SK-N-SH (cell line): ENCODE results near the gene AMACR. TPM values are rescaled to one million over a fixed set of nuclear protein-coding genes. Genes with fewer than 3 reads are reported as not detected.

Source experiments
- CTCF ChIA-PET: fragments of 300-600, 350-600 bp; formaldehyde crosslinking; extraction: SDS; loops from one replicate; lab custom pipeline; 2021; lab: Yijun Ruan, JAX
- POLR2A ChIA-PET: fragments of 350-600 bp; sonication (Branson Sonifier 250); formaldehyde crosslinking; extraction: SDS; loops from one replicate; lab custom pipeline; 2020; ENCODE audit warnings: antibody characterized with exemption, inconsistent platforms; lab: Yijun Ruan, JAX
- DNase-seq: peaks from one replicate; pipeline ENCODE4 v3.0.0; 2012
- H2AFZ ChIP-seq: fragments of 200-600 bp; sonication (generic); 2 replicates; pipeline ENCODE4 v1.8.1; 2016; ENCODE audit warnings: antibody characterized with exemption, mild to moderate bottlenecking, low read depth
- H3F3A ChIP-seq: fragments of 200-600 bp; sonication (generic); replicated peaks from 2 replicates; pipeline ENCODE3; 2016; ENCODE audit warnings: antibody characterized with exemption, mild to moderate bottlenecking; ENCODE audit not compliant: insufficient read depth
- H3K27ac ChIP-seq, 2 experiments: fragments of 200-500 bp in 1 of 2; fragments of 200-600 bp in 1 of 2; sonication (Bioruptor generic) in 1 of 2; sonication (generic), shearing (Covaris generic) in 1 of 2; 2 replicates each; pipeline versions ENCODE4 v1.5.1 to v1.6.1; 2014 to 2016; ENCODE audit warnings: low read depth in 2 of 2, inconsistent platforms in 1 of 2, low read length in 1 of 2, mild to moderate bottlenecking in 1 of 2, mixed read lengths in 1 of 2
- H3K27me3 ChIP-seq: fragments of 200-600 bp; sonication (generic), shearing (Covaris generic); 2 replicates; pipeline ENCODE4 v1.6.1; 2016; ENCODE audit warnings: mixed run types; ENCODE audit not compliant: insufficient read depth
- H3K36me3 ChIP-seq, 2 experiments: fragments of 200-500 bp in 1 of 2; fragments of 200-600 bp in 1 of 2; sonication (Bioruptor generic) in 1 of 2; sonication (generic) in 1 of 2; replicated peaks in 1 of 2; 2 replicates each; pipeline versions ENCODE3 to v1.5.1; 2014 to 2016; ENCODE audit warnings: low read length in 1 of 2, mild to moderate bottlenecking in 1 of 2; ENCODE audit not compliant: insufficient read depth in 2 of 2, control insufficient read depth in 1 of 2
- H3K4me1 ChIP-seq, 2 experiments: fragments of 200-500 bp in 1 of 2; fragments of 200-600 bp in 1 of 2; sonication (Bioruptor generic) in 1 of 2; sonication (generic), shearing (Covaris generic) in 1 of 2; 2 replicates each; pipeline versions ENCODE4 v1.5.1 to v1.6.1; 2014 to 2016; ENCODE audit warnings: low read depth in 1 of 2, low read length in 1 of 2, mixed run types in 1 of 2; ENCODE audit not compliant: insufficient read depth in 2 of 2, control insufficient read depth in 1 of 2
- H3K4me2 ChIP-seq: fragments of 200-600 bp; sonication (generic), shearing (Covaris generic); 2 replicates; pipeline ENCODE4 v1.6.1; 2017; ENCODE audit warnings: mixed run types
- H3K4me3 ChIP-seq, 2 experiments: fragments of 200-500 bp in 1 of 2; fragments of 200-600 bp in 1 of 2; sonication (Bioruptor generic) in 1 of 2; sonication (generic), shearing (Covaris generic) in 1 of 2; 2 replicates each; pipeline versions ENCODE4 v1.5.1 to v1.8.1; 2014 to 2016; ENCODE audit warnings: low read depth in 2 of 2, inconsistent platforms in 1 of 2, low read length in 1 of 2, mild to moderate bottlenecking in 1 of 2, mixed read lengths in 1 of 2, moderate library complexity in 1 of 2
- H3K79me2 ChIP-seq: fragments of 200-600 bp; sonication (generic); 2 replicates; pipeline ENCODE4 v1.8.1; 2017; ENCODE audit warnings: mild to moderate bottlenecking; ENCODE audit not compliant: insufficient read depth
- H3K9ac ChIP-seq: fragments of 200-600 bp; sonication (generic); 2 replicates; pipeline ENCODE4 v1.6.1; 2017; ENCODE audit warnings: mixed run types
- H3K9me2 ChIP-seq: fragments of 200-600 bp; sonication (generic); 2 replicates; pipeline ENCODE4 v1.6.1; 2017; ENCODE audit warnings: mixed run types
- H3K9me3 ChIP-seq: fragments of 200-600 bp; sonication (generic); 2 replicates; pipeline ENCODE4 v1.6.1; 2017; ENCODE audit warnings: mixed run types, mild to moderate bottlenecking, moderate library complexity
- H4K20me1 ChIP-seq: fragments of 200-600 bp; sonication (generic); 2 replicates; pipeline ENCODE4 v1.6.1; 2017; ENCODE audit warnings: mild to moderate bottlenecking, mixed run types; ENCODE audit not compliant: insufficient read depth
- ELF1 ChIP-seq: IDR thresholded peaks from 2 replicates; pipeline ENCODE4 v1.4.0; 2012
- EP300 ChIP-seq, 2 experiments: IDR thresholded peaks; 2 replicates each; pipeline versions ENCODE4 v1.4.0 to v1.6.1; 2012; ENCODE audit warnings: borderline replicate concordance in 1 of 2, low read depth in 1 of 2, low read length in 1 of 2
- FOXJ3 ChIP-seq: sonication (generic); formaldehyde crosslinking; IDR thresholded peaks from 2 replicates; pipeline ENCODE4 v1.5.1; 2020; ENCODE audit warnings: mild to moderate bottlenecking, missing genetic modification reagents
- FOXM1 ChIP-seq: IDR thresholded peaks from 2 replicates; pipeline ENCODE4 v1.4.0; 2012; ENCODE audit warnings: low read depth, mild to moderate bottlenecking
- GATA2 ChIP-seq: sonication (generic); formaldehyde crosslinking; IDR thresholded peaks from 2 replicates; pipeline ENCODE4 v1.5.0; 2020; ENCODE audit warnings: mild to moderate bottlenecking, missing genetic modification reagents
- JUND ChIP-seq: IDR thresholded peaks from 2 replicates; pipeline ENCODE4 v1.4.0; 2012
- MAX ChIP-seq: IDR thresholded peaks from 2 replicates; pipeline ENCODE4 v1.4.0; 2012; ENCODE audit warnings: low read depth
- MXI1 ChIP-seq: IDR thresholded peaks from 2 replicates; pipeline ENCODE4 v1.6.1; 2012; ENCODE audit warnings: mild to moderate bottlenecking, low read depth, low read length, improper control_type of control experiment
- NFIC ChIP-seq: IDR thresholded peaks from 2 replicates; pipeline ENCODE4 v1.4.0; 2012; ENCODE audit warnings: borderline replicate concordance
- NRF1 ChIP-seq: IDR thresholded peaks from 2 replicates; pipeline ENCODE4 v1.6.1; 2012; ENCODE audit warnings: low read depth, mild to moderate bottlenecking, low read length
- POLR2AphosphoS5 ChIP-seq: IDR thresholded peaks from 2 replicates; pipeline ENCODE4 v1.6.1; 2012; ENCODE audit warnings: low read depth, low read length
- RAD21 ChIP-seq: IDR thresholded peaks from 2 replicates; pipeline ENCODE4 v1.6.1; 2012; ENCODE audit warnings: mild to moderate bottlenecking, low read length
- RXRA ChIP-seq: IDR thresholded peaks from 2 replicates; pipeline ENCODE4 v1.4.0; 2012; ENCODE audit warnings: low read depth, mild to moderate bottlenecking, borderline replicate concordance
- SIN3A ChIP-seq: IDR thresholded peaks from 2 replicates; pipeline ENCODE4 v1.6.1; 2012; ENCODE audit warnings: low read depth, mild to moderate bottlenecking, low read length, moderate library complexity, borderline replicate concordance
- TAF1 ChIP-seq: IDR thresholded peaks from 2 replicates; pipeline ENCODE4 v1.6.1; 2012; ENCODE audit warnings: low read depth, mild to moderate bottlenecking, low read length, moderate library complexity, borderline replicate concordance
- TCF12 ChIP-seq: IDR thresholded peaks from 2 replicates; pipeline ENCODE4 v1.4.0; 2012
- TEAD4 ChIP-seq: IDR thresholded peaks from 2 replicates; pipeline ENCODE4 v1.4.0; 2012; ENCODE audit warnings: mild to moderate bottlenecking, borderline replicate concordance; ENCODE audit not compliant: insufficient read depth
- YY1 ChIP-seq: IDR thresholded peaks from 2 replicates; pipeline ENCODE4 v1.4.0; 2012; ENCODE audit warnings: low read depth, mild to moderate bottlenecking
- WGBS: methylation state at CpG from one replicate; pipeline ENCODE4 v1.1.6; 2017; ENCODE audit warnings: low lambda C conversion rate; 5-methylcytosine and 5-hydroxymethylcytosine counted together
- polyA plus RNA-seq, 3 experiments: library from polyadenylated mRNA; depleted of rRNA; stranded (reverse); fragments of >200 nt; gene quantifications; 2 replicates each; pipeline ENCODE4 v1.2.3, GENCODE V29; 2012
- TF ChIP-seq, protein P1 (sequence below): fragments of 150-350 bp; IDR thresholded peaks from 2 replicates; pipeline ENCODE4 v1.6.1; 2016; ENCODE audit warnings: mild to moderate bottlenecking, low read depth, low read length
- TF ChIP-seq, protein P2 (sequence below): IDR thresholded peaks from 2 replicates; pipeline ENCODE4; 2012
- TF ChIP-seq, protein P3 (sequence below): fragments of 150-350 bp; IDR thresholded peaks from 2 replicates; pipeline ENCODE4 v1.6.1; 2017; ENCODE audit warnings: antibody characterized with exemption, low read length, low read depth, borderline replicate concordance

Gene AMACR
- polyA plus RNA-seq, 1 of the 3 experiments (the other 2 are of a cell fraction) = 11.8 TPM

DNA sequence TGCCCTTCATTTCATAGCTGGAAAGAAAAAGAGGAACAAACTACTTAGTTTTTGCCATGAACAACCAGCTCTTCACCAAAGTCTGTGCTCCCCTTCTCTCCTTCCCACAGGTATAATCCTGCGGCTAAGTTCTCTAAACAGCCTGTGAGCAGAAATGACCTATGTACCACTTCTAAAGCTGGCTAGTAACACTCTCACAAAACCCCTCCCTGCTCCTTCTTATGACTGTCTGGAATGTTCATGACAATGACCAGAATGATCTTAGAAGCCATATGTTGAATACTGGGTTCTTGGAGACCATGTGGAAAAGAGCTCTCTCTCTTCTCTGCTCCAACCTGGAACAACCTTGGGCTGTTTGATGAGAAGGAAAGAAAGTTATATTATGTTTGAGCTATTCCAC lies 12.9 kb upstream of the AMACR start (continued):
- TF ChIP-seq, protein P1, sequence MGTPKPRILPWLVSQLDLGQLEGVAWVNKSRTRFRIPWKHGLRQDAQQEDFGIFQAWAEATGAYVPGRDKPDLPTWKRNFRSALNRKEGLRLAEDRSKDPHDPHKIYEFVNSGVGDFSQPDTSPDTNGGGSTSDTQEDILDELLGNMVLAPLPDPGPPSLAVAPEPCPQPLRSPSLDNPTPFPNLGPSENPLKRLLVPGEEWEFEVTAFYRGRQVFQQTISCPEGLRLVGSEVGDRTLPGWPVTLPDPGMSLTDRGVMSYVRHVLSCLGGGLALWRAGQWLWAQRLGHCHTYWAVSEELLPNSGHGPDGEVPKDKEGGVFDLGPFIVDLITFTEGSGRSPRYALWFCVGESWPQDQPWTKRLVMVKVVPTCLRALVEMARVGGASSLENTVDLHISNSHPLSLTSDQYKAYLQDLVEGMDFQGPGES = no peak
- TF ChIP-seq YY1 (no peak), TAF1 (no peak), GATA2 (CRISPR knock-in tag) (no peak)

- H4K20me1 ChIP-seq = no peaks in the 10 kb centered on the region
- no peak overlapping the region for H2AFZ ChIP-seq
- peaks cover 12% of the 10 kb centered on the region for H3F3A ChIP-seq
- no peaks in the 10 kb centered on the region for H3K9me3 ChIP-seq
- WGBS = 92% methylated on average over 2 of the region's 2 CpGs
- ChIA-PET CTCF (interaction anchor here (1.4 kb wide), 1 partner anchor 8 kb away, joined by 3 read pairs; no protein-coding TSS in a partner anchor), POLR2A (no interaction called here)
- peaks cover 0 to 3% of the 10 kb centered on the region in 2 experiments for H3K36me3 ChIP-seq
- H3K79me2 ChIP-seq = no peaks in the 10 kb centered on the region
- no peak for DNase-seq
- no peaks in the 10 kb centered on the region for H3K27me3 ChIP-seq
- TF ChIP-seq SIN3A (no peak), MAX (no peak), TAF1 (no peak), POLR2AphosphoS5 (no peak), TCF12 (no peak), ELF1 (no peak), RAD21 (no peak), EP300 (IDR thresholded peaks at IDR 0.05; ENCODE audit: borderline replicate concordance in 1 of 2, low read depth in 1 of 2, low read length in 1 of 2) (no peak)
- TF ChIP-seq, protein P2, sequence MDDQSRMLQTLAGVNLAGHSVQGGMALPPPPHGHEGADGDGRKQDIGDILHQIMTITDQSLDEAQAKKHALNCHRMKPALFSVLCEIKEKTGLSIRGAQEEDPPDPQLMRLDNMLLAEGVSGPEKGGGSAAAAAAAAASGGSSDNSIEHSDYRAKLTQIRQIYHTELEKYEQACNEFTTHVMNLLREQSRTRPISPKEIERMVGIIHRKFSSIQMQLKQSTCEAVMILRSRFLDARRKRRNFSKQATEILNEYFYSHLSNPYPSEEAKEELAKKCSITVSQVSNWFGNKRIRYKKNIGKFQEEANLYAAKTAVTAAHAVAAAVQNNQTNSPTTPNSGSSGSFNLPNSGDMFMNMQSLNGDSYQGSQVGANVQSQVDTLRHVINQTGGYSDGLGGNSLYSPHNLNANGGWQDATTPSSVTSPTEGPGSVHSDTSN = no peak
- H3K9ac ChIP-seq = no peak overlapping the region
- no peak overlapping the region for H3K27ac ChIP-seq
- no peak overlapping the region for H3K4me2 ChIP-seq
- no peaks in the 10 kb centered on the region for H3K9me2 ChIP-seq
- no peak overlapping the region for H3K4me3 ChIP-seq
- peaks cover 2 to 10% of the 10 kb centered on the region in 2 experiments; a peak in 1 of 4 replicates for H3K4me1 ChIP-seq
These were observed 9.4 kb upstream of the AMACR start for GRCh38 chr5:34017254-34017653.

- Histone ChIP-seq H3K4me2 (no peak overlapping the region), H3K9ac (no peak overlapping the region), H3K27me3 (no peaks in the 10 kb centered on the region), H3F3A (peaks cover 7% of the 10 kb centered on the region), H2AFZ (no peak overlapping the region), H3K36me3 (peaks cover 0 to 3% of the 10 kb centered on the region in 2 experiments), H3K9me2 (no peaks in the 10 kb centered on the region), H3K79me2 (no peaks in the 10 kb centered on the region), H3K9me3 (no peaks in the 10 kb centered on the region), H3K27ac (no peak overlapping the region), H3K4me3 (no peak overlapping the region), H4K20me1 (no peaks in the 10 kb centered on the region), H3K4me1 (peaks cover 2 to 5% of the 10 kb centered on the region in 2 experiments; a peak in 1 of 4 replicates)
- DNase-seq = no peak
- WGBS = 95% methylated on average over 2 of the region's 2 CpGs
- CTCF ChIA-PET = interaction anchor here (1.4 kb wide), 1 partner anchor 8 kb away, joined by 3 read pairs; no protein-coding TSS in a partner anchor
- POLR2A ChIA-PET = no interaction called here
- TF ChIP-seq, protein P1 = no peak
- no peak for TF ChIP-seq NFIC
- TF ChIP-seq FOXJ3 (CRISPR knock-in tag) = no peak
- TF ChIP-seq YY1 = no peak
- TF ChIP-seq RXRA = no peak
- TF ChIP-seq, protein P3, sequence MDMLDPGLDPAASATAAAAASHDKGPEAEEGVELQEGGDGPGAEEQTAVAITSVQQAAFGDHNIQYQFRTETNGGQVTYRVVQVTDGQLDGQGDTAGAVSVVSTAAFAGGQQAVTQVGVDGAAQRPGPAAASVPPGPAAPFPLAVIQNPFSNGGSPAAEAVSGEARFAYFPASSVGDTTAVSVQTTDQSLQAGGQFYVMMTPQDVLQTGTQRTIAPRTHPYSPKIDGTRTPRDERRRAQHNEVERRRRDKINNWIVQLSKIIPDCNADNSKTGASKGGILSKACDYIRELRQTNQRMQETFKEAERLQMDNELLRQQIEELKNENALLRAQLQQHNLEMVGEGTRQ = no peak
- no peak for TF ChIP-seq JUND
- TF ChIP-seq POLR2AphosphoS5 = no peak
- TF ChIP-seq SIN3A = no peak
- no peak for TF ChIP-seq NRF1
- no peak for TF ChIP-seq TAF1
- no peak for TF ChIP-seq MXI1
- TF ChIP-seq FOXM1 = no peak
- TF ChIP-seq TEAD4 = no peak
These were observed 8.9 kb upstream of the AMACR start for GRCh38 chr5:34016750-34017149.
